ENCODE measurements around the gene MYO9A. TPM values are rescaled to one million over a fixed set of nuclear protein-coding genes. Genes with fewer than 3 reads are reported as not detected.

The MYO9A gene
- polyA plus RNA-seq, 1 donor: 12.0 TPM

DNA sequence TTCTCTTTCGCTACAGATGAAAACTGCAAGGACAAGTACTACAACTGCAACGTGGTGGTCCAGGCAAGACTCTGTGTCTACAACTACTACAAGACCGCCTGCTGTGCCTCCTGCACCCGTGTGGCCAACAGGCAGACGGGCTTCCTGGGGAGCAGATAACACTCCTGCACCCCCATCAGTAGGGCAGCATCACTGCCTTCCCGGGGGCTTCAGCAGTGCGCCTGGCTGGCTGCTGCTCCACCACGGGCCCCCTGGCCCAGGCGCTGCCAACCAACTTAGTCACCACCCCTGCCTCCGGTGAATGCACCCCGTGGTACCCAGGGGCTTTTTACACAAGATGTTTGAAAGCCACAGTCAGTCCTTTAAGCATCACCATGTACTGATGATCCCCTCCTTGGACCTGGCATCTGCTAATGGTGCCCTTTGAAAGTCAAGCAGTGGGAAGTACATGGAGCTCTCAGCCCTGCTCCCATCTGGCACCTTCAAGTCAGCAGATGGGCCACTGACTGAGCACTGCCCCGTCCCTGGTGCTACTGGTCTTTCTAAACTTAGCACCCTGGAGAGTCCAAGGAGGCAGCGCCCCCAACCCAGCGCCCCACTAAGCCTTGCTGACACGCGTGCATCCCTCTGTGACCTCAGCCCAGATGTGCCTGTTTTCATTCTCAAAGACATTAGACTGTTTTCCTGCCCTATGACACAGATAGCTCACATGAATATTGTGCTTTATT is 340.6 kb downstream of the MYO9A start:
- H3K9me3 ChIP-seq (ENCODE audit: control insufficient read depth, low read depth, low read length): no peaks in the 10 kb centered on the region
- no CpG with 5 or more reads among the region's 16 CpGs for WGBS (ENCODE audit: insufficient coverage, low lambda C conversion rate)
- no peaks in the 10 kb centered on the region for H3K27me3 ChIP-seq (ENCODE audit: control insufficient read depth, insufficient read depth, low read length)
- no peak for DNase-seq
- no peaks in the 10 kb centered on the region for H3K4me1 ChIP-seq (ENCODE audit: control insufficient read depth, insufficient read depth, low read length)
- no peak overlapping the region for H3K4me3 ChIP-seq (ENCODE audit: low read length)
- H3K27ac ChIP-seq (ENCODE audit: low read length): no peak overlapping the region
- H3K36me3 ChIP-seq (ENCODE audit: control insufficient read depth, insufficient read depth, low read length): no peaks in the 10 kb centered on the region

DNA sequence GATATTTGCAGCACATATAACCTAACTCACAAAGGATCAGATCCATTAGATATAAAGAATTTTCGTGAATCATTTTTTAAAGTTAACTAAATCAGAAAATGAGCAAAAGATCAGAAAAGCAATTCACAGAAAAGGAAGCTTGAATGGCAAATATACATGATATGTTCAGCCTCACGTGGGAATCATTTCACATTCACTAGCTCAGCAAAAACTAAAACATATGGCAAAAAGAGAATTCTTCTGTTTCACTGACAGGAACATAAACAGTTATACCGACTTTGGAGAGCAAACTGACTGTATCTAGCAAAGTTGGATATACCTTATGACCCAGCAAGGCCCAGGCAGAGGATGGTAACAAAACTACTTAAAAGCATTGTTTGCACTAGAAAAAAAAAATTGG is 341.6 kb downstream of the MYO9A start:
- DNase-seq: no peak
- H3K27me3 ChIP-seq (ENCODE audit: control insufficient read depth, insufficient read depth, low read length): no peaks in the 10 kb centered on the region

DNA sequence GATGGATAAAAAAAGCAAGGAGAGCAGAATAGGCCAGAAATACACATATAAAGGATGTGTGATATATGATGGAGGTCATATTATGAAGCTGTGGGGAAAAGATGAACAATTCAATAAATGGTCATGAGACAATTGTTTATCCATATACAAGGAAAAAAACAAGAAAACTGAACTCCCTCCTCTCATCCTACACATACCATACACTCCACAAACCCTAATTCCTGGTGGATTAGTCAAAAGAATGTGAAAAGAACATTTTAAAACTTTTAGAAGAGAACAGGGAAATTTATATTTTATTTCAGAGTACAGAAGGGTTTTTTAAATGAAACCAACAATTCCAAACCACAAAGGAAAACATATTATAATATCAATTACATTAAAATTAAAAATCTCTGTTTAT is 342.1 kb downstream of the MYO9A start:
- Histone ChIP-seq H3K9me3 (ENCODE audit: control insufficient read depth, low read depth, low read length) (no peaks in the 10 kb centered on the region), H3K27me3 (ENCODE audit: control insufficient read depth, insufficient read depth, low read length) (no peaks in the 10 kb centered on the region), H3K36me3 (ENCODE audit: control insufficient read depth, insufficient read depth, low read length) (peaks cover 8% of the 10 kb centered on the region), H3K4me1 (ENCODE audit: control insufficient read depth, insufficient read depth, low read length) (no peaks in the 10 kb centered on the region), H3K27ac (ENCODE audit: low read length) (no peak overlapping the region), H3K4me3 (ENCODE audit: low read length) (no peak overlapping the region)
- DNase-seq: no peak

More for the DNA sequence above, 341.6 kb downstream of the MYO9A start:
- no peaks in the 10 kb centered on the region for H3K4me1 ChIP-seq (ENCODE audit: control insufficient read depth, insufficient read depth, low read length)
- H3K4me3 ChIP-seq (ENCODE audit: low read length): no peak overlapping the region
- peaks cover 7% of the 10 kb centered on the region for H3K36me3 ChIP-seq (ENCODE audit: control insufficient read depth, insufficient read depth, low read length)
- no peaks in the 10 kb centered on the region for H3K9me3 ChIP-seq (ENCODE audit: control insufficient read depth, low read depth, low read length)
- H3K27ac ChIP-seq (ENCODE audit: low read length): no peak overlapping the region
- WGBS (ENCODE audit: insufficient coverage, low lambda C conversion rate): 100% methylated on average over 1 of the region's 3 CpGs

DNA sequence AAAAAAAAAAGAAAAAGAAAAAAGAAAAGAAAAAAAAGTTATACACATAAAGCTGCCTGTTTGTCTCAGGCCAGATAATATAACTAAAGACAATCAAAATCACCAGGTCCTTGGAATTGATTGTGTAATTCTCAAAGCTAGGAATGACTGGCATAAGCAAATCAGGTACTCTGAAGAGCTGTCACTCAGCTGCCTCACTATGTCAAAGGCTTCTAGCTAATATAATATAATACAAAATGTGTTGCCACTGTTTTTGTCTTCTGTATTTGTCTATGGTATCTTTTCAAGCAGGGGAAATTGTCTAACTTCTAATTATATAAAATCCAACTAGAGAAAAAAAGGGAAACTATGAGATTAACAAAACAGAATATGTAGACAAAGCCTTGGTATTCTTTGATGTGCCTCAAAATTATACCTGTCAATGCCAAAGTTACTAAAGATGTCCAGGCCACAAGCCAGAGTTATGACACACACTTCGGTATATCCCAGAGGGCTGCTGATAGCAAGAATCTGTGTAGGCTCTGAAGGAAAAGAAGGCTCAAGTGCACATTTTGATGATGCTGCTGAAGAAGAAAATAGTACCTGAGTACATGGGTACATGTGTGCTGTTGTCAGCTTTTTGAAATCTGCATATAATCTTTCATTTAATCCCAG is 344.6 kb downstream of the MYO9A start:
- WGBS (ENCODE audit: insufficient coverage, low lambda C conversion rate): no CpG with 5 or more reads among the region's 1 CpG

More for the DNA sequence above, 344.6 kb downstream of the MYO9A start:
- DNase-seq: no peak
- Histone ChIP-seq H3K4me1 (ENCODE audit: control insufficient read depth, insufficient read depth, low read length) (no peaks in the 10 kb centered on the region), H3K4me3 (ENCODE audit: low read length) (no peak overlapping the region), H3K27ac (ENCODE audit: low read length) (no peak overlapping the region), H3K27me3 (ENCODE audit: control insufficient read depth, insufficient read depth, low read length) (no peaks in the 10 kb centered on the region), H3K9me3 (ENCODE audit: control insufficient read depth, low read depth, low read length) (no peaks in the 10 kb centered on the region), H3K36me3 (ENCODE audit: control insufficient read depth, insufficient read depth, low read length) (peaks cover 8% of the 10 kb centered on the region)

Other genes starting within 250 kb of the MYO9A start
- 3.4 TPM for gene SENP8, start 253 bp upstream of the MYO9A start, polyA plus RNA-seq
- gene GRAMD2A, start 79.6 kb upstream of the MYO9A start, polyA plus RNA-seq: 11.5 TPM
- gene PKM, start 113.0 kb upstream of the MYO9A start, polyA plus RNA-seq: 322 TPM
- 74.3 TPM for gene PARP6, start 154.4 kb upstream of the MYO9A start, polyA plus RNA-seq
- 11.9 TPM for gene CELF6, start 202.0 kb upstream of the MYO9A start, polyA plus RNA-seq